ENCODE measurements around the gene CSAD.
A peak's percentile ranks its signal among the peaks of the same experiment; 100 is the strongest.

The CSAD gene

GRCh38 chr12:53198486-53199110 lies 17.9 kb upstream of the CSAD start:
- no peak for DNase-seq

- DNase-seq = no peak
Measured at GRCh38 chr12:53197011-53197640, 16.4 kb upstream of the CSAD start.

GRCh38 chr12:53196486-53196885 lies 15.8 kb upstream of the CSAD start:
- no peak for DNase-seq

DNA sequence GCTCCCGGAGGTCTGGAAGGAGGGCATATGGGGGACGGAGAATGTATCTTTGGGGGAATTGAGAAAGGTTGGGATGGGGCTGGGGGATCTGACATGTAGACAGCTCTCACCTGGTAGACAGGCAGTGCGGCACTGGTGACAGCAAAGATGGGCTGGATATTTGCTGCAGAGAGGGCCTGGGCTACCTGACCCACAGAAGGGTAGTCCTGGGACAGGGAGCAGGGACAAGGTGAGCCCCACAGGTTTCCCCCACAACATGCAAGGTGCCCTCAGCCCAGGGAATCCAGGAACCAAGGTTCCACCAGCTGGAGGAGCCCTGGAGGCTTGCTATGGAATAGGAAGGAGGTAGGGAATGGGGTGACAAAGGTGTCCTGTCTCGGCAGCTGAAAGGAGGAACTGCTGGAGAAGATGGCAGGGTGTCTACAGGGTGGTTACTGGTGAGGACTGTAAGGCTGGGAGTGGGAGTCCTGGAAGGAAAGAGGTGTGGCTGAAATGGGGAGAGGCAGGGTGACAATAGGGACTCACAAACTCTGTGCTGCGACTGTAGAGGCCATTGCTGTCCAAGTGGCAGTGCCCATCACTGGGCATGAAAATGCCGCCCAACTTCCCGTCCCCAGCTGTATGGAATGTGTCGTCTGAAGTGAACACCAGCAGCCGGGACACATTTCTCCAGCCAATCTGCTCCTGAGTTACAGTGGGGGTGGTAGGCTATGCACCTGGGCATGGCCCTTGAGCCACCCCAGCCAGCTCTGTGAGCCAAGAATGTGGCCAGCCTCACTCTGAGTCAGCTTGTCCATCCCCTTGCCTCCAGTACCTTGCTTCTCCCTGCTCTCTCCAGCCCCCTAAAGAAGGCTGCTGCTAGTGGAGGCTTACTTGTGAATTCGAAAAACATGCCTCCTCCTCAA lies 15.0 kb upstream of the CSAD start:
- no peak for DNase-seq

GRCh38 chr12:53194973-53195372 lies 14.2 kb upstream of the CSAD start:
- DNase-seq = no peak

DNA sequence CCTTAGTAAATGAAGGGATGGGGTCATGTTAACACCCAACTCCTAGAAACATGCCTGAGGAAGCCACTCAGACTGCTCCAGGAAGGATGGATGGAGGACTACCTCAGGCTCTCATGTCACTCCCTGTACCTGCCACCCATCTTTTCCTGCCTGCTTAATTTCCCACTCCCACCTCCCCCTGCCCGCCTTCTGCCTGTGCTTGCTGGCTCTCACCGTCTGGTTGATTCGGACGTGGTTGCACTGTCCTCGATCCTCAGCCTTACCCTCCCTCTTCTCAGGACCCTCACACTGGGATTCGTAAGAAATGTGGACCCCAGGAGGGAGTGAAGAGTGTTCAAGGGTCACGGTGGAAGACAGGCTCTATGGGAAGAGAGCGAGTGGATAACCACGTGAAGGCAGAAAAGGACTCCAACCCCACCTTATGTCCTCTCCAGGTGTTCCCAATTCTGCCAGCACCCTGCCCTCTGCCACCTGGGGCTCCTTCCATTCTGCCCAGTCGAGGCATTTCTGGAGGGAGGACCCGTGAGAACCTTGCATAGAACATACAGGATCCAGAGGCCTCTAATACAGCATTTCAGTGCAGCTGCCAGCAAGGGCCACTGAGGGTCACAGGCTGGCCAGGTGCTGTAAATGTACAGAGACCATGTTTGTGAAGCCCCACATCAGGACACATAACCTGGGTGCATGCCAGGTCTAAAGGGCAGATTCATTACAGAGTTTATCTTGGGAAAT lies 13.4 kb upstream of the CSAD start:
- no peak for DNase-seq

GRCh38 chr12:53193040-53193439 lies 12.3 kb upstream of the CSAD start:
- DNase-seq = no peak

- no peak for DNase-seq
Measured at GRCh38 chr12:53192531-53193021, 11.9 kb upstream of the CSAD start.

DNA sequence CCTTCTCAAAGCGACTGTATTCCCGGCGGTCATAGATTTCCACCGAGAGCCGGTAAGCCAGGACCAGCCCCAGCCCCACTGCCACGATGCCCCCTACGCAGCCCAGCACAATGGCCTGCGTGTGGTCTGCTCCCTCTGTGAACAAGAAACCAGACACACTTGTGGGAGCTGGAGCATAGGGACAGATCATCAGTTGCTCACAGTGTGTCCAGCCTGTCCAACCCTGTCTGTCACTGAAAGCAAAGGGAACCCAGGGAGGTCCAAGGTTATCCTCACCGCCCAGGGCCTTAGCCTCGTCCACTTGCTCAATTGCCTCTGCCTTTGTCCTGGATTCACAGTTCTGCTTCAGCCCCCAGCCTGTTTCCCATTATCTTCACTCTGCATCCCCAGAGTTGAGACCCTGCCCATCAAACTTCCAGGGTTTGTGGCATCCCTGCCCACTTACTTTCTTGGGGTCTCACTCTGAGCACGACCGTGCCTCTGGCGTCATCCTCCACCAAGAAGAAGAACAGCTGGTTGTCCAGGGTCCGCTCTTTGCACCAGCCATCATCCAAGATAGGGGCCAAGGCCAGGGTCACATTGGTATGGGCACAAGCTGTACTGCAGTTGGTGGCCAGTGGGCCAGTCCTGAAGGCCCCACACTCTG lies 11.3 kb upstream of the CSAD start:
- DNase-seq = no peak

DNA sequence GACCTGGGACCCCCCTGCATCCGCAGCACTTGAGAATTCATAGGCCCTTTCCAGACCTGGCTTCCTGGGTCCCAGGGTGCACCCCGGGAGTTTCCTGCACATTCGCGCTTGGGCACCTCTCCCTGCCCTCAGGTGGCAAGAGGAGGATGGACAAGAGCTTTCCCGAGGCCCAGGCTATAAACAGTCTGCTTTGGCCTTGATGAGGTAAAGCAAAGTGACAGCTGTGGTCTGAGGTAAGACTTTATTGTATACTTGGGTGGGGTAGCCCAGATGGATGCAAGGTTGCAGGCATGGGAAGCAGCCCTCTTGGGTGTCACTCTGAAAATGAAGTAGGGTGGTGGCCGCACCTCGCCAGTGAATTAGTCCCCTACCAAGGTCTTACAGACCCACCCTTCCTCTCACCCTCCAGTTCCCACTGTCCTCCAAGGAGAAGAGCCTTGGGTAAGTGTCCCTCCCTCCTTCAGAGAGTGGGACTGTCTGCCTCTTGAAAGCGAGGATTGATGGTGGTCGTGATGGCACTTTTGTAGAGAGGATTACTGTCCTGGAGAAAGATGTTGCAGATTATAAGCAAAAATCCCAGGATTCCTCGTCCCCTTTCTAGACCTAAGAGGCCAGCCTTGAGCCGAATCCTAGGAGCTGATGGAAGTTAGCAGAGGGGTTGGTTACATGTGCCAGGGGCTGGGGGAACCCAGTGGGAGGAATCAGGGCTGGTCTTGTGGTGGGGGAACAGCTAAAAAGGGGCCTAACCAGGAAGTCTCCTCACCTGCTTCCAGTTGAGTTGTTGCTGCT lies 10.6 kb upstream of the CSAD start:
- no peak for DNase-seq

GRCh38 chr12:53190108-53190729 lies 9.5 kb upstream of the CSAD start:
- no peak for DNase-seq

GRCh38 chr12:53187145-53187899 lies 6.6 kb upstream of the CSAD start:
- no peak for DNase-seq

- no peak for DNase-seq
Measured at GRCh38 chr12:53186745-53187144, 6.0 kb upstream of the CSAD start.

DNA sequence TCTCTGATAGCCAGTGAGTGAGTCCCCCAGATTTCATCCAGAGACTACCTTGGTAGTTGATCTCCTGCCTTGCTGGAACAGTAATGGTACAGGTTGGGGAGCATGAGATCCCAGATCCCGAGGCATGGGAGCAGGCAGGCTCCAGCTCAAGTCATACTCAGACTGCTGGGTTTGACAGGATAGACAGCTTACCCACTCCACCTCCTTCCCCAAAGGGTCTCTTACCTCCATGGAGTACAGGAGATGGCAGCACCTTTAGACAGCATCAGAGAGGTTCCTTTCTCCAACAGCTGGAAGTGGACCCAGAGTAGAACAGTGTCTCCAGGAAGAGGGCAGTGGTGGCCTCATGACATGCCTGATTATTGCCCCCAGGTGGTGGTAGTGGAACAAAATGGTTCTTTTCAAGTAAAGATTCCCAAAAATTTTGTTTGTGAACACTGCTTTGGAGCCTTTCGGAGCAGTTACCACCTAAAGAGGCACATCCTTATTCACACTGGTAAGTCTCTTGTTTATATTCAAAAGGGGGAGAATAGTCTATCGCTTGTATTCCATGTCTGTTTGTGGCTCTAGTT lies 4.9 kb upstream of the CSAD start:
- DNase-seq = no peak

GRCh38 chr12:53184828-53185227 lies 4.1 kb upstream of the CSAD start:
- no peak for DNase-seq

- no peak for DNase-seq
Measured at GRCh38 chr12:53182903-53183302, 2.2 kb upstream of the CSAD start.

- no peak for DNase-seq
Measured at GRCh38 chr12:53181935-53182334, 1.2 kb upstream of the CSAD start.

- peak; percentile 47 for DNase-seq
Measured at GRCh38 chr12:53180931-53181645, 363 bp upstream of the CSAD start.

DNA sequence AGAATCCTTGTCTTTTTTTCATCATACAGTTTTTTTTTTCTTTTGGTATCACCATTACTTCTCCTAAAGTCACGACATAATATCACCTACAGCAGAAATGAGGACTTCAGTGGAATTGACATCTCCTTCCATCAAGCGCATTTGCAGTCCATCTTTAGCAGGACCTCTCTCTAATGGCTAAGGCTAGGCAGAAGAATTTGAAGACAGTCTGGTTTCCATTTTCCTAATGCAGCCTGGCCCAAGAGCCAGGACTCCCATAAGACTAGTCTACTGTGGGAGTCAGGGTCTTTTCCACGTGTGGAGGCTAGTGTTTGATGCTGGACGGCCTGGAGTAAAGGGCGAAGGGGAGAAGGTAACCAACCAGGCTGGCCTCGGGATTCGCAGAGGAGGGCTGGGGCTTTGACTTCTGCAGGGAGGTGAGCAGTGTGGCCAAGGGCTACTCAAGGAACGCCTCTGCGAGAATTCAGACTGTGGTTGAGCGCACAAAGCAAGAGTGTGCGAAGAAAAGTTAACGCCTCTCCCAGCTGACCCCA lies 972 bp downstream of the CSAD start:
- no peak for DNase-seq

Data from KG1 (cell line).